ENCODE results near the gene STX17.

STX17 gene

DNA sequence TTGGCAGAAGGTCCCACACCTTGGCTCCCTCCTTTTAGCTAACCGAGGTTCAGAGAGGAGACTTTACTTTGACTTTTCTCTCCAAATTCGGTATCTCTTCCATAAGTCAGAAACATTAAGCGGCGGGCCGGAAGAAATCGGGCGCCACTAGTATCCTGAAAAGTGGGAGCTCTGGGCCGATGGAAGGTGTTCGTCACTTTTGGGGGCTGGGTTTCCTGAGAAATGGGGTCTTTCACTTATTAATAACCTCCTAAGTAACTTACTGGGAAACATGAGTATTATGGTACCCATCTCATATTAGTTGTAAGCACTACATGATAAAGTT lies 716 bp downstream of the STX17 start:
- H3K4me1 ChIP-seq (ENCODE audit: insufficient read depth, low read length) = peaks cover 8% of the 10 kb centered on the region
- H3K36me3 ChIP-seq (ENCODE audit: insufficient read depth, low read length) = peaks cover 5% of the 10 kb centered on the region
- no peaks in the 10 kb centered on the region for H3K9me3 ChIP-seq (ENCODE audit: low read length)
- H3K9ac ChIP-seq (ENCODE audit: low read length) = peak overlapping the region; percentile 82
- H3K27me3 ChIP-seq (ENCODE audit: control insufficient read depth in 1 of 2, insufficient read depth in 2 of 2, low read length in 2 of 2) = no peaks in the 10 kb centered on the region
- H3K27ac ChIP-seq (ENCODE audit: low read depth, low read length) = peak overlapping the region; percentile 99
- H3K4me3 ChIP-seq (ENCODE audit: low read depth in 1 of 2, low read length in 2 of 2) = peak overlapping the region; percentile 85 to 91

DNA sequence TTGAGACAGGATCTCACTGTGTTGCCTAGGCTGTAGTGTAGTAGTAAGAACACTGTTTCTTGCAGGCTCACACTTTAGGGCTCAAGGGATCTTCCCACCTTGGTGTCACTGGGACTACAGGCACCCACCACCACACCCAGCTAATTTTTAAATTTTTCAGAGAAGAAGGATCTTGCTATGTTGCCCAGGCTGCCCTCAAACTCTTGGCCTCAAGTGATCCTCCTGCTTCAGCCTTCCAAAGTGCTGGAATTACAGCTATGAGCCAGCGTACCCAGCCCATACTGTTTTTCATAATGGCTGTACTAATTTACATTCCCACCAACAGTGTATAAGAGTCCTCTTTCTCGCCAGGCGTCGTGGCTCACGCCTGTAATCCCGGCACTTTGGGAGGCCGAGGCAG lies 5.1 kb downstream of the STX17 start:
- H3K9ac ChIP-seq (ENCODE audit: low read length) = no peak overlapping the region
- peaks cover 8% of the 10 kb centered on the region for H3K4me1 ChIP-seq (ENCODE audit: insufficient read depth, low read length)
- H3K36me3 ChIP-seq (ENCODE audit: insufficient read depth, low read length) = peaks cover 14% of the 10 kb centered on the region
- no peak overlapping the region for H3K27ac ChIP-seq (ENCODE audit: low read depth, low read length)
- H3K9me3 ChIP-seq (ENCODE audit: low read length) = no peaks in the 10 kb centered on the region
- H3K27me3 ChIP-seq (ENCODE audit: control insufficient read depth in 1 of 2, insufficient read depth in 2 of 2, low read length in 2 of 2) = no peaks in the 10 kb centered on the region
- no peak overlapping the region for H3K4me3 ChIP-seq (ENCODE audit: low read depth in 1 of 2, low read length in 2 of 2)

DNA sequence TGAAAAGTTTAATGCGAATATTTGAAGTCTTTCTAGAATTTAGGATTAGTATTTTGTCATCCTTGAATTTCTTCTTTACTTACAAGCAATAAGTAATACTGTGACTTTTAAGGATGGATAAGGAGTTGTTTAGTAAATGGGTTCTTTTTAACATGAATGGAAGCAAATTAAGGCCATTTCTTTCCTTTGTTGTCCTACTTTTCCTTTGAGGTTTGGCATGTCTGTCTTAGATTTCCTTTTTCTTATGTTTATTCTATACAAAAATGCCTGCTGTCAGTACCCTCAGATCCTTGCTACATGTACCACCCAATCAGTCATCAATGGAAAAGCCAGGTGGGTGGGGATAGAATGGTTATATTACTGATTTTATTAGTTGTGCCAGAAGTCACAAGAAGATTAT lies 10.2 kb downstream of the STX17 start:
- Histone ChIP-seq H3K4me1 (ENCODE audit: insufficient read depth, low read length) (no peaks in the 10 kb centered on the region), H3K4me3 (ENCODE audit: low read depth in 1 of 2, low read length in 2 of 2) (no peak overlapping the region), H3K27ac (ENCODE audit: low read depth, low read length) (no peak overlapping the region), H3K36me3 (ENCODE audit: insufficient read depth, low read length) (peaks cover 25% of the 10 kb centered on the region), H3K27me3 (ENCODE audit: control insufficient read depth in 1 of 2, insufficient read depth in 2 of 2, low read length in 2 of 2) (no peaks in the 10 kb centered on the region), H3K9ac (ENCODE audit: low read length) (no peak overlapping the region), H3K9me3 (ENCODE audit: low read length) (no peaks in the 10 kb centered on the region)

DNA sequence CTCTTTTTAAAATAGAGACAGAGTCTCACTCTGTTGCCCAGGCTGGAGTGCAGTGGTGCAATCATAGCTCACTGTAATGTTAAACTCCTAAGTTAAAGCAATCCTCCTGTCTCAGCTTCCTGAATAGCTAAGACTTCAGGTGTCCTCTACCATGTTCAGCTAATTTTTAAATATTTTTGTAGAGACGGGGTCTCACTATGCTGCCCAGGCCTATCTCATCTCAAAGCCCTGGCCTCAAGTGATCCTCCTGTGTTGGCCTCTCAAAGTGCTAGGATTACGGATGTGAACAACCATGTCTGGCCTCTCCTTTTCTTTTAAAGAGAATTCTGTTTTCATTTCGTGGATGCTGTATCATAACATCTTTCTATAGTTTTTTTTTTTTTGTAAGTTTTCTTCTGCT lies 11.7 kb downstream of the STX17 start:
- Histone ChIP-seq H3K9ac (ENCODE audit: low read length) (no peak overlapping the region), H3K36me3 (ENCODE audit: insufficient read depth, low read length) (peaks cover 36% of the 10 kb centered on the region), H3K27ac (ENCODE audit: low read depth, low read length) (no peak overlapping the region), H3K4me3 (ENCODE audit: low read depth in 1 of 2, low read length in 2 of 2) (no peak overlapping the region), H3K4me1 (ENCODE audit: insufficient read depth, low read length) (no peaks in the 10 kb centered on the region), H3K27me3 (ENCODE audit: control insufficient read depth in 1 of 2, insufficient read depth in 2 of 2, low read length in 2 of 2) (no peaks in the 10 kb centered on the region), H3K9me3 (ENCODE audit: low read length) (no peaks in the 10 kb centered on the region)

DNA sequence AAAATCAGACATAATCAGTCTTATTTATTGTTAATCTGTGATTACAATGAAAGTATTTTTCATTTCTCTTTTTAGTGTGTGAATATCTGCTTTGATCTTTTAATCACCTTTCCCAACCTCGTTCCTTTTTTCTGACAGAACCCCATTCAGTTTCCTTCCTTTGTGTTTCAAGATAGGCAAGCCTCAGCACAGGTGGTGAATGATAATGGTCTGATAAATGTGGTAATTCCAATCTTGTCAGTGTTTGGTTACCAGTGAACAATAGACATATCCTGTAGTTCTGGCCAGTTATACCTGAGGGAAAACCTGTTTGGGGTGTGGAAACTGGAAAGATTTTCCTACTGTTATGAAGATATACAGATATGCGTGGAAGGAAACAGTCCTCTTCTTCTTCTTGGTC lies 13.5 kb downstream of the STX17 start:
- peaks cover 50% of the 10 kb centered on the region for H3K36me3 ChIP-seq (ENCODE audit: insufficient read depth, low read length)
- H3K4me1 ChIP-seq (ENCODE audit: insufficient read depth, low read length) = no peaks in the 10 kb centered on the region
- no peaks in the 10 kb centered on the region for H3K9me3 ChIP-seq (ENCODE audit: low read length)
- H3K4me3 ChIP-seq (ENCODE audit: low read depth in 1 of 2, low read length in 2 of 2) = no peak overlapping the region
- H3K27ac ChIP-seq (ENCODE audit: low read depth, low read length) = no peak overlapping the region
- no peaks in the 10 kb centered on the region for H3K27me3 ChIP-seq (ENCODE audit: control insufficient read depth in 1 of 2, insufficient read depth in 2 of 2, low read length in 2 of 2)
- no peak overlapping the region for H3K9ac ChIP-seq (ENCODE audit: low read length)

DNA sequence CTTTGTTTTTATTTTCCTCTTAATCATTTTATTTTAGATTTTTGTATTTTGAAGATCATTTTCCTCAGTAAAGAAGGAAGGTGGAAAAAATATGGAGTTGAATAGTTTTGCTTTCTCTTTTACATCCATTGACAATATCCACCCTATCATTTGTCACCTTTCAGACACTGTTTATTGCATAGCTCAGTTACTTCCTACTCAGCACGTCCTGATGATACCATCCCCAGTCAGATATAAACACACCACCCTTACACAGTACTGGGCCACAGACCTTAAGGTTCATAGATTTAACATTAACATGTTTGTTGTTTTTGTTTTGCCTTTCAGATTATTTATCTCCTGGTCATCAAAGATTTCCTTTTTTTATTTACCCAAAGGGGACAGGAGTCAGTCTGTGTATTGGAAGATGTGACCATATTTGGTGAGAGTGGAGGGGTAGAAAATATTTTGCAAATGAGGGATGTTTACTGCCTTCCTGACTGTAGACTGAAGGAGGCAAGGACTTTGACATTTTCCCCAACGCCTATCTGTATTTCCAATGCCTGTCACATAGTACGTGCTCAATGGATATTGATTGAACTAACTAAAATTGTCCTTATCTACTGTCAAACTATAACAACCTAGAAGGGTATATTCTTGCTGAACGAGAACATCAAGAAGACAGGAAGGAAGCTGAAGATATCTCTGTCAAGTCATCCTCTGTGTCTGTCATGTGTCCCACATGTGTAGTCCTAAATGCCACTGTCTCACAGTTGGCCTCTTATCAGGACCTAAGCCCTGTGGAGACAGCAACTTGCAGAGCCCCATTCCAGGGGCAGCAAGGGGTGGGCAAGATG lies 15.6 kb downstream of the STX17 start:
- peaks cover 4% of the 10 kb centered on the region for H3K9me3 ChIP-seq (ENCODE audit: low read length)
- no peak overlapping the region for H3K9ac ChIP-seq (ENCODE audit: low read length)
- H3K36me3 ChIP-seq (ENCODE audit: insufficient read depth, low read length) = peaks cover 48% of the 10 kb centered on the region
- no peak overlapping the region for H3K4me3 ChIP-seq (ENCODE audit: low read depth in 1 of 2, low read length in 2 of 2)
- H3K27ac ChIP-seq (ENCODE audit: low read depth, low read length) = no peak overlapping the region
- H3K4me1 ChIP-seq (ENCODE audit: insufficient read depth, low read length) = no peaks in the 10 kb centered on the region
- H3K27me3 ChIP-seq (ENCODE audit: control insufficient read depth in 1 of 2, insufficient read depth in 2 of 2, low read length in 2 of 2) = no peaks in the 10 kb centered on the region

DNA sequence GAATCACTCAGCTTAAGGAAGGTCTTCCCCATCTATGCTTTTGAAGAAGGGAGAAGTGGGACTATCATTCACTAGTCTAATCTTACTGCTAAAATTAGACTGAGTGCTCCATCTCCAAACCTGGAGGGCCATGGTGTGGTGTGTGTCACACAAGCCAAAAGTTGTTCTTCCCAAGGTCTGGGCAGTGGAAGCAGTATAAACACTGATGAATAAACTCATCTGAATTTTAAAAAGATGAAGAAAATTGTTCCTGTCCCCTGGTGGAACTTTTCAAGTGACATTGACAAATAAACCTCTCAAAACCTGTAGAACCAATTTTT lies 16.2 kb downstream of the STX17 start:
- Histone ChIP-seq H3K9me3 (ENCODE audit: low read length) (peaks cover 4% of the 10 kb centered on the region), H3K27me3 (ENCODE audit: control insufficient read depth in 1 of 2, insufficient read depth in 2 of 2, low read length in 2 of 2) (no peaks in the 10 kb centered on the region), H3K9ac (ENCODE audit: low read length) (no peak overlapping the region), H3K36me3 (ENCODE audit: insufficient read depth, low read length) (peaks cover 48% of the 10 kb centered on the region), H3K27ac (ENCODE audit: low read depth, low read length) (no peak overlapping the region), H3K4me1 (ENCODE audit: insufficient read depth, low read length) (no peaks in the 10 kb centered on the region), H3K4me3 (ENCODE audit: low read depth in 1 of 2, low read length in 2 of 2) (no peak overlapping the region)

DNA sequence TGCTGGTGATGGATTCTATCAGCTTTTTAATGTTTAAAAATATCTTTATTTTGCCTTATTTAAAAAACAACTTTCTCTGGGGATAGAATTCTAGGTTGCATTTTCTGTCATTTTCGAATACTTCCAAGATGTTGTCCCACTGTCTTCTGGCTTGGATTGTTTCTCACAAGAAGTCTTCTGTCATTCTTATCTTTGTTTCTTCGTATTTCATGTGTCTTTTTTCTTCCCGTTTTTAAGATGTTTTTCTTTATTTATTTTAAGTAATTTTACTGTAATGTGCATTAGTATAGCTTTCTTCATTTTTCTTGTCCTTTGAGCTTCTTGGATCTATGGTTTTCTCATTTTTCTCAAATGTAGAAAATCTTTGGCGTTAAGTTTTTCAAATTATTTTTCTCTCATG lies 19.1 kb downstream of the STX17 start:
- Histone ChIP-seq H3K4me1 (ENCODE audit: insufficient read depth, low read length) (no peaks in the 10 kb centered on the region), H3K27ac (ENCODE audit: low read depth, low read length) (no peak overlapping the region), H3K9me3 (ENCODE audit: low read length) (peaks cover 4% of the 10 kb centered on the region), H3K4me3 (ENCODE audit: low read depth in 1 of 2, low read length in 2 of 2) (no peak overlapping the region), H3K36me3 (ENCODE audit: insufficient read depth, low read length) (peaks cover 33% of the 10 kb centered on the region), H3K27me3 (ENCODE audit: control insufficient read depth in 1 of 2, insufficient read depth in 2 of 2, low read length in 2 of 2) (no peaks in the 10 kb centered on the region), H3K9ac (ENCODE audit: low read length) (no peak overlapping the region)

DNA sequence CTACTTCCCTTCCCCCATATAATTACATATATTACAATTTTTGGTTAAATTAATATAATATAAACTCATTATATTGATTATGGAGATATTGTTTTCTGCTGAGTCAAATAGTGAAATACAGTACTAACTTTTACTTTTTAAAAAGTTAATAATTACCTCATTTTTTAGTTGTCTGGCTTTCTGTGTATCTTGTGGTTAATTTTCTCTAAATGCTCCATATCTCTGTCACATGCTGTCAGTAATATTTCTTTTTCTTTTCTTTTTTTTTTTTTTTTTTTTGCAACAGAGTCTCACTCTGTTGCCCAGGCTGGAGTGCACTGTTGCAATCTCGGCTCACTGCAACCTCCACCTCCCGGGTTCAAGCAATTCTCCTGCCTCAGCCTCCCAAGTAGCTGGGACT lies 23.2 kb downstream of the STX17 start:
- Histone ChIP-seq H3K27ac (ENCODE audit: low read depth, low read length) (no peak overlapping the region), H3K27me3 (ENCODE audit: control insufficient read depth in 1 of 2, insufficient read depth in 2 of 2, low read length in 2 of 2) (no peaks in the 10 kb centered on the region), H3K9me3 (ENCODE audit: low read length) (peaks cover 4% of the 10 kb centered on the region), H3K4me1 (ENCODE audit: insufficient read depth, low read length) (no peaks in the 10 kb centered on the region), H3K9ac (ENCODE audit: low read length) (no peak overlapping the region), H3K4me3 (ENCODE audit: low read depth in 1 of 2, low read length in 2 of 2) (no peak overlapping the region), H3K36me3 (ENCODE audit: insufficient read depth, low read length) (peaks cover 11% of the 10 kb centered on the region)

DNA sequence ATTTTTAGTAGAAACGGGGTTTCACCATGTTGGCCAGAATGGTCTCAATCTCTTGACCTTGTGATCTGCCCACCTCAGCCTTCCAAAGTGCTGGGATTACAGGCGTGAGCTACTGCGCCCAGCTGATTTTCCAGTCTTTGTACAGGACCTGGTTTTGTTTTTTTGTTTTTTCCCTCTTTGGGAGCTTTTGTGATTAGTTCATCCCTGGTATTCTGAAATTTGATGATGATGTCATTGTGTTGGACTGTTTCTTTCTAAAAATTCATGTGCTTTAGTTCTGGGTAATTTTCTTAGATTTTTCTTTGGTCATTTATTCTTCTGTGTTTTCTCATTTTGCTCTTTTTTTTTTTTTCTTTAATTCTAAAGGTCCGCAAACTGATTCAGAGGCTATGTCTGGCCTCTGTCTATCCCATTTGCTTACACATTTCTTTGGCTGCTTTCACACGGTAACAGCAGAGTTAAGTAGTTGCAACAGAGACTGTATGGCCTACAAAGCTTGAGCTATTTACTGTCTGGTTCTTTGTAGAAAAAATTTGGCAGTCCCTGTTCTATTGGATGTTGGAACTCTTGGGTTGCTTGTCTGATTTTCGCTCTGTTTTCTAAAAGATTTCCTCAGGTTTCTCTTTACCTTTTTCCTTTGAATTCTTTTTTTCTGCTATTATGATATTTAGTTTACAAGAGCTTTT lies 24.8 kb downstream of the STX17 start:
- no peaks in the 10 kb centered on the region for H3K27me3 ChIP-seq (ENCODE audit: control insufficient read depth in 1 of 2, insufficient read depth in 2 of 2, low read length in 2 of 2)
- H3K4me1 ChIP-seq (ENCODE audit: insufficient read depth, low read length) = no peaks in the 10 kb centered on the region
- H3K27ac ChIP-seq (ENCODE audit: low read depth, low read length) = no peak overlapping the region
- peaks cover 8% of the 10 kb centered on the region for H3K36me3 ChIP-seq (ENCODE audit: insufficient read depth, low read length)
- H3K4me3 ChIP-seq (ENCODE audit: low read depth in 1 of 2, low read length in 2 of 2) = no peak overlapping the region
- H3K9me3 ChIP-seq (ENCODE audit: low read length) = peaks cover 4% of the 10 kb centered on the region
- no peak overlapping the region for H3K9ac ChIP-seq (ENCODE audit: low read length)

DNA sequence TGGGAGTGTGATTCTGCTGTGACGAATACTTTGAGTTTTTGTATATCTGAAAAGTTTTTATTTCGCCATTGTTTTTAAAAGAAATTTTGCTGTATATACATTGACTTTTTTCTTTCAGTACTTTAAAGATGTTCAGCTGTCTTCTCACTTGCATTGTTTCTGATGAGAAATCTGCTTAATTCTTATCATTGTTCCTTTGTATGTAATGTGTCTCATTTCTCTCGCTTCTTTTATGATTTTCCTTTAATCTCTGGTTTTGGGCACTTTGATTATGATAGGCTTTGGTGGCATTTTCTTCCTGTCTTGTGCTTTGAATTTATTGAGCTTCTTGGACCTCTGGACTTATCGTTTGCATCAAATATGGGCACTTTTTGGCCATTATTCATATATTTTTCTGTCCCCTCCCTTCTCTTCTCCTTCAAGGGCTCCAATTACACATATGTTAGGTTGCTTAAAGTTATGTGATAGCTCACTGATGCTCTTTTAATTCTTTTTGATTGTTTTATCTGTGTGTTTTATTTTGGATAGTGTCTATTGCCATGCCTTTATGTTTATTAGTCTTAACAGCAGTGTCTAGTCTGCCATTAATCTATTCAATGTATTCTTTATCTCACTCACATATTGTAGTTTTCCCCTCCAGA lies 30.6 kb downstream of the STX17 start:
- no peak overlapping the region for H3K9ac ChIP-seq (ENCODE audit: low read length)
- H3K36me3 ChIP-seq (ENCODE audit: insufficient read depth, low read length) = peaks cover 3% of the 10 kb centered on the region
- no peaks in the 10 kb centered on the region for H3K9me3 ChIP-seq (ENCODE audit: low read length)
- no peak overlapping the region for H3K4me3 ChIP-seq (ENCODE audit: low read depth in 1 of 2, low read length in 2 of 2)
- no peaks in the 10 kb centered on the region for H3K27me3 ChIP-seq (ENCODE audit: control insufficient read depth in 1 of 2, insufficient read depth in 2 of 2, low read length in 2 of 2)
- H3K27ac ChIP-seq (ENCODE audit: low read depth, low read length) = no peak overlapping the region
- no peaks in the 10 kb centered on the region for H3K4me1 ChIP-seq (ENCODE audit: insufficient read depth, low read length)

All from muscle layer of colon (tissue), 2 donors.